ENCODE data around the gene WAC.

Gene WAC

GRCh38 chr10:28578454-28578853, 45.5 kb downstream of the WAC start:
- no peak overlapping the region for H3K4me3 ChIP-seq (ENCODE audit: low read depth, low read length, poor library complexity, severe bottlenecking)
- H3K4me1 ChIP-seq (ENCODE audit: insufficient read depth, low read length, severe bottlenecking): no peaks in the 10 kb centered on the region
- no peak overlapping the region for H3K27ac ChIP-seq (ENCODE audit: low read depth, low read length, poor library complexity, severe bottlenecking)
- H3K27me3 ChIP-seq (ENCODE audit: insufficient read depth, low read length): no peaks in the 10 kb centered on the region
- no peaks in the 10 kb centered on the region for H3K9me2 ChIP-seq (ENCODE audit: low read depth, low read length)
- no peak overlapping the region for H2AFZ ChIP-seq (ENCODE audit: low read length)
- H3K36me3 ChIP-seq (ENCODE audit: insufficient read depth, low read length): peaks cover 91% of the 10 kb centered on the region
- H3K9me3 ChIP-seq (ENCODE audit: low read length): no peaks in the 10 kb centered on the region
- H4K20me1 ChIP-seq (ENCODE audit: insufficient read depth, low read length): peaks cover 7% of the 10 kb centered on the region
- H3F3A ChIP-seq (ENCODE audit: insufficient read depth, low read length): no peaks in the 10 kb centered on the region
- no peak overlapping the region for H3K4me2 ChIP-seq (ENCODE audit: low read length)
- H3K79me2 ChIP-seq (ENCODE audit: insufficient read depth, low read length): peaks cover 98% of the 10 kb centered on the region
- H3K9ac ChIP-seq (ENCODE audit: low read length): no peak overlapping the region
- no peak for TF ChIP-seq EZH2 (IDR thresholded peaks at IDR 0.05; ENCODE audit: borderline replicate concordance, low read length)
- no peak for TF ChIP-seq CTCF (IDR thresholded peaks at IDR 0.05; ENCODE audit: low read length)

- Histone ChIP-seq H3K4me3 (ENCODE audit: low read depth, low read length, poor library complexity, severe bottlenecking) (no peak overlapping the region), H2AFZ (ENCODE audit: low read length) (no peak overlapping the region), H3K79me2 (ENCODE audit: insufficient read depth, low read length) (peaks cover 89% of the 10 kb centered on the region), H3F3A (ENCODE audit: insufficient read depth, low read length) (no peaks in the 10 kb centered on the region), H3K27ac (ENCODE audit: low read depth, low read length, poor library complexity, severe bottlenecking) (no peak overlapping the region), H3K9me2 (ENCODE audit: low read depth, low read length) (no peaks in the 10 kb centered on the region), H3K4me2 (ENCODE audit: low read length) (no peak overlapping the region), H3K27me3 (ENCODE audit: insufficient read depth, low read length) (no peaks in the 10 kb centered on the region), H3K4me1 (ENCODE audit: insufficient read depth, low read length, severe bottlenecking) (no peaks in the 10 kb centered on the region), H3K9ac (ENCODE audit: low read length) (no peak overlapping the region), H4K20me1 (ENCODE audit: insufficient read depth, low read length) (peaks cover 6% of the 10 kb centered on the region; the same call in 1 of the 2 replicates), H3K36me3 (ENCODE audit: insufficient read depth, low read length) (peaks cover 92% of the 10 kb centered on the region), H3K9me3 (ENCODE audit: low read length) (no peaks in the 10 kb centered on the region)
- TF ChIP-seq EZH2 (IDR thresholded peaks at IDR 0.05; ENCODE audit: borderline replicate concordance, low read length) (no peak), CTCF (IDR thresholded peaks at IDR 0.05; ENCODE audit: low read length) (no peak)
Observed at GRCh38 chr10:28580825-28581224, 47.9 kb downstream of the WAC start.

GRCh38 chr10:28581916-28582315, 49.0 kb downstream of the WAC start:
- peaks cover 78% of the 10 kb centered on the region for H3K79me2 ChIP-seq (ENCODE audit: insufficient read depth, low read length)
- no peak overlapping the region for H3K9ac ChIP-seq (ENCODE audit: low read length)
- no peak overlapping the region for H3K27ac ChIP-seq (ENCODE audit: low read depth, low read length, poor library complexity, severe bottlenecking)
- peaks cover 1% of the 10 kb centered on the region; the same call in 1 of the 2 replicates for H4K20me1 ChIP-seq (ENCODE audit: insufficient read depth, low read length)
- no peak for TF ChIP-seq CTCF (IDR thresholded peaks at IDR 0.05; ENCODE audit: low read length)
- TF ChIP-seq EZH2 (IDR thresholded peaks at IDR 0.05; ENCODE audit: borderline replicate concordance, low read length): no peak
- H3K27me3 ChIP-seq (ENCODE audit: insufficient read depth, low read length): no peaks in the 10 kb centered on the region
- H3K4me2 ChIP-seq (ENCODE audit: low read length): no peak overlapping the region
- H3F3A ChIP-seq (ENCODE audit: insufficient read depth, low read length): no peaks in the 10 kb centered on the region
- H3K4me3 ChIP-seq (ENCODE audit: low read depth, low read length, poor library complexity, severe bottlenecking): no peak overlapping the region
- peaks cover 94% of the 10 kb centered on the region for H3K36me3 ChIP-seq (ENCODE audit: insufficient read depth, low read length)
- no peak overlapping the region for H2AFZ ChIP-seq (ENCODE audit: low read length)
- H3K4me1 ChIP-seq (ENCODE audit: insufficient read depth, low read length, severe bottlenecking): no peaks in the 10 kb centered on the region
- no peaks in the 10 kb centered on the region for H3K9me3 ChIP-seq (ENCODE audit: low read length)
- no peaks in the 10 kb centered on the region for H3K9me2 ChIP-seq (ENCODE audit: low read depth, low read length)
